HUDEP-2 (cell line): ENCODE data around the gene PIAS4.

ENCODE experiments used
- DNase-seq, 76 experiments: peaks; one replicate each; lab custom pipeline; 2025; ENCODE audit not compliant: unreplicated experiment in 76 of 76; lab: John Stamatoyannopoulos, UW

Gene PIAS4

DNA sequence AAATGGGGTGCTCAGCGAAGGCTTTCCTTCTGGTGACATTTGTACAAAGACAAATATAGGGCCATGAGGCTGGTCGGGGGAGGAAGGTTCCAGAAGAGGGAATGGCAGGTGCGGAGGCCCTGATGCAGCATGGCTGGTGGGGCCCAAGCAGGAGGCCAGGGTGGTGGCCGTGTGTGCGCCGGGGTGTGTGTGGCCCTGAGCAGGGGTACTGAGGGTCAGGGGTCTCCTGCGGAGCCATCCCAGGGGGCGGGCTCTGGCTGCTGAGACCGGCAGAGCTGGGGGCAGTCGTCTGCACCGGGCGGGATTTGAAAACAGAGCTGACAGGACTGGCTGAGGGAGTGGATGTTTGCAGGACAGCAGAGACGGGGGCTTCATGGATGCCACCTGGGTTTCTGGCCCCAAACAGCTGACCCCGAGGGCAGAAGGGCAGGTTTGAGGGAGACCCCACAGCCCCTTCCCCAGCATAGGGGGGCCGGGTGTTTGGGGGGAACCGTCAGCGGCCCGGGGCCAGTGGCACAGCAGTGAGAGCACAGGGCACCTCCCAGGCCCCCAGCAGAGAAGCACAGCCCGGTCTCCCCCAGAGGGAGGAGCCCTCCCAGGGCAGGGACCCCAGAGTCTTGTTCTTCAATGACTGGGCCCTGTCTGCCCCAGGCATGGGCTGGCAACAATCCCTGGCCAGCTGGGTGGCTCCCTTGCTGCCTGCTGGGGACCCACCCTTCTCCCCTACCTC, 11.4 kb downstream of the PIAS4 start:
- no peak for DNase-seq

GRCh38 chr19:4019578-4019977, 12.0 kb downstream of the PIAS4 start:
- no peak for DNase-seq

GRCh38 chr19:4023600-4024398, 16.3 kb downstream of the PIAS4 start:
- no peak for DNase-seq

DNA sequence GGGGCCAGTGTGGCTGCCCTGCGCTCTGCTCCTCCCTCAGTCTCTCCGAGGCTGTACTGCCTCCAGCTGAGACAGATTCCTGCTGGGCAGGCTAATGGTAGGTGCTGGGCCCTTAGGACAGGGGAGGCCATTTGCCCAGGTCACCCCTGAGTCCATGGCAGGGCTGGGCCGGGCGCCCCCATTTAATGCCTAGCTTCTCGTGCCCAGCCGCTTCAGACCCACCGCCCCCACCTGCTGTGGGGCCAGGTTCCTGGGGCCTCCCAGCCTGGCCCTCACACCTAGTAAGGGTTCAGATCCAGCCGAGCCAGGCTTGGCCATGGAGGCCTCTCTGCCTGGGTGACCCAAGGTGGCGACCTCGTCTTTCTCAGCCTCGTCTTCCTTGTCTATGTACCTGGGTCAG, 17.8 kb downstream of the PIAS4 start:
- DNase-seq, result no peak

DNA sequence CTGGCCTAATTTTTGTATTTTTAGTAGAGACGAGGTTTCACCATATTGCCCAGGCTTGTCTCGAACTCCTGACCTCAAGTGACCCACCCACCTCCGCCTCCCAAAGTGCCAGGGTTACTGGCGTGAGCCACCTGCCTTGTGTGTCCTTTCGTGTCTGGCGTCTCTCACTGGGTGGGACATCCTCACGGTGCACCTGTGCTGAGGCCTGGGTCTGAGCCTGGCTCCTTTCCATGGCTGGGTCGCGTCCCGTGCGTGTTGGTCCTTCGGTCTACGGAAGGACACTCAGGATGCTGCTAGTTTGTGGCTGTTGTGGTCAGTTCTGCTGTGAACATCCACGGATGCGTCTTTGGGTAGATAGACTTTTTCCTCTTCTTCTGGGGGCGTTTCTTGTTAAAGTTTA, 19.6 kb downstream of the PIAS4 start:
- DNase-seq, result no peak

- no peak for DNase-seq
Observed at GRCh38 chr19:4028334-4029246, 21.1 kb downstream of the PIAS4 start.

- DNase-seq, result no peak
Observed at GRCh38 chr19:4029247-4029614, 21.7 kb downstream of the PIAS4 start.

DNA sequence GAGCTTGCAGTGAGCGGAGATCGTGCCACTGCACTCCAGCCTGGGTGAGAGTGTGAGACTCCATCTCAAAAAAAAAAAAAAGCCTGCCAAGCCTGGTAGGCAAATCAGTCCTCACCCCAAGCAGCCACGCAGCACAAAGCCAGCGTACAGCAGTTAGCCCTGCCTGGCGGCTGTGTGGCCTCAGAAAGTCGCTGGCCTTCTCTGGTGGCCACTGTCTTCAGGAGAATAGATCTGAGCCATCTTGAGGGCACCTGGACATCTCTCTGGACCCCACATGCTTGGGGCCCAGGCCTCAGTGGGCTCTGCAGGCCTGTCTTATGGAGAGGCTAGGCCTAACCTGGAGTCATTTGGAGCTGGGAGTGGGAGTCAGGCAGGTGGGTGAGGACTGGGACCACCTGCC, 23.0 kb downstream of the PIAS4 start:
- no peak for DNase-seq

DNA sequence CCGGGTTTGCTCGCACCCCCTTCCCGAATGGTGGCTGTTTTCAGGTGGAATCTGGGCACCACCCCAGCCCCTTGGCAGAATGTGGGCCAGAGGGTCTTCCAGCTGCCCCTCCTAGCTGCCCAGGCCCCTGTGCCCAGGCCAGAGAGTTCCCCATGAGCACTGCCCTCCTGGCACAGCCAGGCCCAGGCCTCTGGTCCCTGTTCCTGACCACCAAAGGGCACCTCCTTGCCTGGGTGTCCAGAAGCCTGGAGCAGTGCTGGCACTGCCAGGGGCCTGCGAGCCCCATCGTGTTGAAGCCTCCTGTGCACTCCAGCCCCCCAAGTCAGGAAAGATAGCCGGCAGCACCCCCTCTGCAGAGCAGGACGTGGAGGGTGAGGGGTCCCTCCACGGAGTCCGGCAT, 23.4 kb downstream of the PIAS4 start:
- DNase-seq, result no peak

DNA sequence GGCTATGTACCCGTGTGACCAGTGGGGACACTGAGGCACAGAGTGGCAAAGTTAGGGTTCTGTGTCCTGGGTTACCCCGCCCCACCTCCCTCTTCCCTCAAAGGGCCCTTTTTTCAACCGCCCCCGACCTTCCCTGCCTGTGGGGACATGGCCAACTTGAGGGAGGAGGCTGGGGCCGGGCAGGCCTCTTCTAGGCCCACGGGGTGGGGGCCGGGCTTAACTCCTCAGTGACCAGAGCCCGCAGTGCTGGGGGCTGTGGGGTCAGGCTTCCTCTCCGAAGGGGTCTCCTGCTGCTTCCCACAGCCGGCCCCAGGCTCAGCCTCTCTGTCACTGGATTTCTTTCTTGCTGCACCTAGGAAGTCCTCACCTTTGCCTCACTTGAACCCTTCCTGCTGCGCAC, 23.9 kb downstream of the PIAS4 start:
- no peak for DNase-seq

GRCh38 chr19:4032436-4032835, 24.9 kb downstream of the PIAS4 start:
- no peak for DNase-seq

- no peak for DNase-seq
Observed at GRCh38 chr19:4033028-4033956, 25.8 kb downstream of the PIAS4 start.

GRCh38 chr19:4034048-4035017, 26.8 kb downstream of the PIAS4 start:
- no peak for DNase-seq

GRCh38 chr19:4035018-4035566, 27.6 kb downstream of the PIAS4 start:
- DNase-seq, result no peak

GRCh38 chr19:4035582-4035981, 28.0 kb downstream of the PIAS4 start:
- no peak for DNase-seq

- no peak for DNase-seq
Observed at GRCh38 chr19:4036576-4037300, 29.2 kb downstream of the PIAS4 start.

- DNase-seq, result no peak
Observed at GRCh38 chr19:4037301-4037949, 29.9 kb downstream of the PIAS4 start.

- no peak for DNase-seq
Observed at GRCh38 chr19:4038057-4038456, 30.5 kb downstream of the PIAS4 start.
